Sigmoid colon (tissue), 4 donors: ENCODE measurements around the gene ABCB8.

Experiments
- CTCF ChIP-seq, 4 experiments: fragments of 450-650 bp in 3 of 4; fragments of 200-600 bp in 1 of 4; IDR thresholded peaks; one replicate each; pipeline ENCODE4 v1.5.1; 2016 to 2019; ENCODE audit warnings: antibody characterized with exemption in 4 of 4, mild to moderate bottlenecking in 3 of 4, moderate library complexity in 2 of 4
- POLR2AphosphoS5 ChIP-seq, 4 donors: sonication (generic); formaldehyde crosslinking; IDR thresholded peaks; one replicate each; pipeline ENCODE4 v1.6.1; 2017; ENCODE audit warnings: antibody characterized with exemption in 4 of 4

DNA sequence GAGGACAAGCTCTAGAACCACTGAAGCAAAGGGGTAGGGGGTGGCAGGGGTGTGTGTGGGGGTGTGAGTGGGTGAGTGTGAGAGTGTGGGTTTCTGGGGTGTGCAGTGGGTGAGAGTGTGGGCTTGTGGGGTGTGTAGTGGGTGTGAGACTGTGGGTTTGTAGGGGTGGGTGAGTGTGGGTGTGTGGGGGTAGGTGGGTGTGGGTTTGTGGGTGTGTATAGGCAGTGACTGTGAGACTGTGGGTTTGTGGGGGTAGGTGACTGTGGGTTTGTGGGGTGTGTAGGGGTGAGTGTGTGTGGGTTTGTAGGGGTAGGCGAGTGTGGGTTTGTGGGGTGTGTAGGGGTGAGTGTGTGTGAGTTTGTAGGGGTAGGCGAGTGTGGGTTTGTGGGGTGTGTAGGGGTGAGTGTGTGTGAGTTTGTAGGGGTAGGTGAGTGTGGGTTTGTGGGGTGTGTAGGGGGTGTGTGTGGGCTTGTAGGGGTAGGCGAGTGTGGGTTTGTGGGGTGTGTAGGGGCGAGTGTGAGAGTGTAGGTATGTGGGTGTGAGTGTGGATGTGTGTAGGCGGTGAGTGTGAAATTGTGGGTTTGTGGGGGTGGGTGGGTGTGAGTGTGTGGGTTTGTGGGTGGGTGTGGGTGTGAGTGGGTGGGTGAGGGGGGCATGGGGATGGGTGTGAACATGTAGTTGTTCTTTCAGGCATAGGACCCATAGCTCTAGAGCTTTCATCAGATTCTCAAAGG lies 28.6 kb upstream of the ABCB8 start:
- no peak for TF ChIP-seq CTCF (IDR thresholded peaks at IDR 0.05)
- TF ChIP-seq POLR2AphosphoS5 (IDR thresholded peaks at IDR 0.05) = no peak
